ENCODE data around the gene ADGRD2.

The ADGRD2 gene

DNA sequence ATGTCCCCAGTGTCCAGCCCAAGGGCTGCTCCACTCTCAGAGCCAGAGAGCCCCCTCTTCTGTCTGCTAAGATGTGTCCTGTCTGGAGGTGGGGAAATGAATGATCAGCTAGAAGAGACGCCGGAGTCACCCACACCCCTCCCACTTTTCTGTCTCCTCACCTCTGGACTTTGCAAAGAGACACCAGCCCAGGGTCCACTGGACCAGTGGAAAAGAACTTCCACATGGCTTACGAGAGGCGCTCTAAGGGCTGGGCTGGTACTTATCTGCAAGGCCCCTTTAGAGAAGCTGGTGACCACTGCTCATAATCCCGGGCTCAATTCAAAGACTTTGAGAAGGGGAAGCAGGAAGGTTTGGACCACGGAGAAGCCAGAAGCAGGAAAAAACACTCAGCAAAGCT, 47.8 kb downstream of the ADGRD2 start:
- no peak for DNase-seq (ENCODE audit: low read depth)

DNA sequence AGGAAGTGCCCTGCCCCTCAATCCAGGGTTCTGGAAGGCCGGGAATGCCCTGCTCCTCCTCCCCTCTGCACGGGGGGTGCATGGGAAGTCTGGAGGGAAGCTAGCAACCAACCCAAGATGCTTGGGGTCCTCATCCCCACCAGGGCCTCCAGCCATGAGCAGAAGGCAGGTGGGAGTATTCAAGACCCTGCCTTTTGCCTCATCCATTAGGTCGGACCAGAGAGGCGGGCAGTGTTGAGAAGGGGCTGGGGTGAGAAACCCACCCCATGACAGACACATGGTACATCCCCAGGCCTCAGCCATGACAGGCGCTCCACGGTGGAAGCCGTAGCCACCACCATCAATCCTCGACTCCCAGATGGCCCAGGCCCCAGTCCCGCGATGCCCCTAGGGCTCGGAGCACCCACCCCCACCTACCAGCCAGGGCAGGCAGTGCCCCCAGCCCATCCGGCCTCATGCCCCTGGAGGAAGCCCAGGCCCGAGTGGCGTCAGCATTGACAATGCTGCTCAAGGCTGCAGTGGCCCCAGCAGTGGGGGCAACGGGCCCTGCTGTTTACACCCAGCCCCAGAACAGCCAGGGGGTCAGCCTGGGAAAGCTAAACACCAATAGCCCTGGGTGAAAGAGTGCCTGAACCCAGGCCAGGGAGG, 48.4 kb downstream of the ADGRD2 start:
- no peak for DNase-seq (ENCODE audit: low read depth)

DNA sequence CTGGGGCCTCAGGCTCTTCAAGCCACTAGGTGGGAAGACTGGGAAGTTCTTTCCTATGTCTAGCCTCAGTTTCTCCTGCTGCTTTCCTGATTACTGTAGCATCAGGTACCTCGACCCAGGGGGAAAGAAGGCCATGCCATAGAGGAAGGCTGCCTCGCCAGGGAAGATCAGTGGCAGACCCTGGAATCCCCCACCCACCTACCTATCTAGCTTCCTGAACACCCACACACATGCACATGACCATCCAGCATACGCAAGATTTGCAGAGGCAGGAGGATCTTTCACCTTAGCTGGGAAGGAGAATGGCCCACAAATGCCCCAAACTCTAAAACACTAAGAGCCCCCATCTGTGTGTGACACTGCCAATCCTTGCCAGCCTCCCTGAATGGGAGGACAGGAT, 49.0 kb downstream of the ADGRD2 start:
- no peak for DNase-seq (ENCODE audit: low read depth)

DNA sequence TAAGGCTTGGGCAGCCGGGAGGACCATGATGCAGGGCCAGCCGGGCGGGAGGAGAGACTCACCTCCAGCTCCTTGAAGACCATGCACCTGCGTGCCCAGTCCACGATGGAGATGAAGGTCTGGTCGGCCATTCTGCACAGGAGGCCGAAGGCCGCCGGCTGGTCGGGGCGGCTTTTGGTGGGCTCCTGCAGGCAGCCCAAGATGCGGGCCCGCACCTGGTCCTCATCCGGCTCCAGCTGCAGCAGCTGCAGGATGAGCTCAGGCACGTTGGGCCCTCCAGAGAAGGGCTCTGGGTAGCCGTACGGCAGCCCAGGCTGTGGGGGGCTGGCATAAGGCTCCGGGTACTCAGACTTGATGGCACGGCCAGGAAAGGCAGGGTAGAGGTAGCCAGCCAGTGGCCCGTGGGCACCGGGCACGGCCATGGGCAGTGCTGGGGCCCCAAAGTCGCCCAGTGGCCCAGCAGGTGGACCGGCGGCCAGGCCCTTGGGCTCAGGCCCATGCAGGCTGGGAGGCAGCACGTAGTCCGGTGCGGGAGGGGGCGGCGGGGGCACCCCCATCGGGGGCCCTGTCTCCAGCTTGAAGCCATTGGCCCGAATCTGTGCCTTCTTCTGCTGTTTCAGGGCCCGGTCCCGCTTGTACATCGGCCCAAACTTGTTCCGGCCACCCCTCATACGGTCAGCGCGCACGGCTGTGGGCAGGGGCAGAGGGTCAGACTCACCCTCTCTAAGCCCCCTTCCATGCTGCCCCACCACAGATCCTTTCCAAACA, 50.0 kb downstream of the ADGRD2 start:
- DNase-seq (ENCODE audit: low read depth) = no peak

DNA sequence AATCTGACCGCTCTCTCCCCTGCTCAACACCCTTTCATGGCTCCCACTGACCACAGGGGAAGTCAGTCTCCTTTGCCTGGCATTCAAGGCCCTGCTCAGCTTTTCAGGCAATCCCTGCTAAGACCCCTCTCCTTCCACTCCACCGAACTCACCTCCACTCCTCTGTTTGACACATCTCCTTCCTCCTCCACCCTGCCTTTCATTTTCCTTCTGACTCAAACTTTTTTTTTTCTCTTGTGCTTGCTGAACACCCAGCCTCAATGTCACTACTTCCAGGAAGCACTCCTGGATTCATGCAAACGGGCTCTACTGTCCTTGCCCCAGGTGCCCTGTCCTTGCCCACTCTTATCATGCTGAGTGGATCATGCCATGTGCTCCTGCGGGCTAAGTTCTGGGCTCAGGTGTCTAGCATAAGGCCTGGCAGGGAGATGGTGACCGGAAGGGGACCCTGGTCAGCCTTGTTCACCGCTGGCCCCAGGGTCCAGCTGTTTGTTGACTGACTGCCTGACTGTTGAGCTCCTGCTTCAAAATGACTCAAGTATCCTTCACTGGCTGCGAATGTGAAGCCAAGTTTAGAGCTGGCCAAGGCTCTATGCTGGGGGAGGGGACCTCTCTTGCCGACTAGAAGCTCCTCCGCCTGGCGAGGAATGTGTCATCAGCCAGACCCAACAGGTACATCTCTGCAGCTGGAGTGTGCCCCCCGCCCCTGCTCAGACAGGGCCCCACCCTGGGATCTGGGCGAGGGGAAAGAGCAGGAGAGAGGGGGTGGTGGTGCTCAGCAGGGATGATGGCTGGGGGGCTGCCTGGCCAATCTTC, 50.8 kb downstream of the ADGRD2 start:
- DNase-seq (ENCODE audit: low read depth) = no peak

DNA sequence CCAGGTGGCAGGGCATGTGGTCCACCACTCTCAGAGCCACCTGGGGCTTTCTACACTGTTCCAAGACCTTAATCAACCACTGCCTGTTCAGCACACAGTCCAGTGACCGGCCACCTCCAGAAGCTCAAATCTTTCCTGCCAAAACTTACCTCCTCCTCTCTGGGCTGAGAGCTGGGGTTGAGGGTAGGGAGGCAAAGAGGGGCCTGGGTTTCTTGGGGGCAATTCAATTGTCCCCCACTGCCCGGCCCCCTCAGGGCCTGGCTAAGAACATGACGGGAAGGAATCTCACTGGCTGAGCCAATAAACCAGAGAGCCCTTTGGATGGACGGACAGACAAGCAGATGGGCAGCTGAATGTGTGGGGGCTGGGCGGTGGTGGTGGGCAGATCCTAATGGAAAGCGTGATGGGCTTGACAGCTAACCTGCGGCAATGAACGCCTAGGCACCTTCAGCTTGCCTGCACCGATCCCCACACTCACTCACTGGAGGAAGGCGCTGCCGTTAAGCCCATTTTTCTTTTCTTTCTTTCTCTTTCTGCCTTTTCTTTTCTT, 51.6 kb downstream of the ADGRD2 start:
- DNase-seq (ENCODE audit: low read depth) = no peak

DNA sequence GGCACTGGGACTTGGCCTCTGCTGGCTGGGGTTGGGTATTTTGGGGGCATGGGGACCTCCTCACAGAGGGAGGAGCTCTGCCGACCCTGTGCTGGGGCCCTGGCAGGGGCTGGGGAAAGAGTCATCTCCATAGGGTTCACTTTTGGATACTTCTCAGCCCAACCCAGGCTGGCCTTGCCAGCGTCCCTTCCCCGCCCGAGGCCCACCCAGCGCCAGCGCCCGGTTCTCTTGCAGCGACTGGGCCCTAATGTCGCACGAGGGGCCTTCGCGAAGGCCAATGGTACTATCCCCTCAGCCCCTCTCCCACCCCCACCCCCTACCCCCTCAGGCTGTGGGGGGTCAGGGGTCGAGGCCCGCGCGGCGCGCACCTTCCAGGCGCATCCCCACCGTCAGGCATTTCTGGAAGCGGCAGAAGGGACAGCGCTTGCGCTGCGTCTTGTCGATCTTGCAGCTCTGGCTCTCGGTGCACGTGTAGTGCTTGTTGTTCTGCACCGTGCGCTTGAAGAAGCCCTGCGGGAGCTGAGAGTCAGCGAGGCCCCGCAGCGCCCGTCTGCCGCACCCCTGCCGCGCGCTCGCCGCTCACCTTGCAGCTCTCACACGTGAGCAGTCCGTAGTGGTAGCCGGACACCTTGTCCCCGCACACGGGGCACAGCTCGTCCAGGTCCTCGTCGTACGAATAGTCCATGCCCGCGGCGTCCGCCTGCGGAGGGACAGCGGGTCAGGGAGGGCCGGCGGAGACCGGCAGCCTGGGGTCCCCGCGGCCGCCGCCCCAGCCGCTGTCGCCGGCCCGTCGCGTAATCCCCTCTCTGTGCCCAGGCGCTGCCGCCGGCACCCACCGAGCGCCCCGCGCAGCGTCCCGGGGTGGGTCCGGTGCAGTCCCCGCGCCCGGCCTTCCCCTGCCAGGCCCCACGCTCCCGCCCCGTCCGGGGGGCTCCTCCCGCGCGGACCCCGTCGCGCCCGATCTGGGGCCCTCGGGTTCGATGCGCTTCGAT, 52.8 kb downstream of the ADGRD2 start:
- no peak for DNase-seq (ENCODE audit: low read depth)

DNA sequence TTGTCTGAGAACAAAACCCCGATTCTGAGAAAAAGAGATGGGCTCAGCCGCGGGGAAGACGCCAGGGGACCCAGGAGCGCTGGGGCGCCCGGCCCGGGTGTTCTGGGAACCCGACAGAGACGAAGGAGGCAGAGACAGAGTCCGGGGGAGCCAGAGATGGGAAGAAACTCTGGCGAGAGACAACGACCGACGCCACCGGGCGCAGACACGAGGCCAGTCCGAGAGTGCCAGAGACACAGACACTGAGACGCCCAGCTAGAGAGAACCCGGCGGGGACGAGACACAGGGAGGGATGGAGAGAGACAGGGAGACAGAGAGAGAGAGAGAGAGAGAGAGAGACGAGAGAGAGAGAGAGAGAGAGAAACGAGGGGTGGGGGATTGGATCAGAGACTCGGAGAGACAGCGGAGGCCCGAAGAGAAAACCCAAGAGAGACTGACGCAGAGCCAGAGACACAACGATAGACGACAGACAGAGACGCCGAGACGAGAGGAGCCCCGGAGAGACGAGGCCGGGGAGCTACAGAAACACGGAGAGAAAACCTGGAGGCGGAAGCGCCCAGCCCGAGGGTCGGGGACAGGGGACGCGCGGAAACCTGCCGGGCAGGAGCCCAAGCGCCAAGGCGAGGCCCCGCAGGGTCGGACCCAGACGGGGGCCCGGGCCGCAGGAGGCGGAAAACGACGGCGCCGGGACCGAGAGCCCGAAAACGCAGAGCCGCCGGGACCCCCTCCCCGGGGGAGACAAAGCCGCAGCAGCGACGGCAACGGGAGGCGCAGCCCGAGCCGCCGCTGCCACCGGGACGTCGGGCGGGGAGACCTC, 53.7 kb downstream of the ADGRD2 start:
- DNase-seq (ENCODE audit: low read depth) = no peak

DNA sequence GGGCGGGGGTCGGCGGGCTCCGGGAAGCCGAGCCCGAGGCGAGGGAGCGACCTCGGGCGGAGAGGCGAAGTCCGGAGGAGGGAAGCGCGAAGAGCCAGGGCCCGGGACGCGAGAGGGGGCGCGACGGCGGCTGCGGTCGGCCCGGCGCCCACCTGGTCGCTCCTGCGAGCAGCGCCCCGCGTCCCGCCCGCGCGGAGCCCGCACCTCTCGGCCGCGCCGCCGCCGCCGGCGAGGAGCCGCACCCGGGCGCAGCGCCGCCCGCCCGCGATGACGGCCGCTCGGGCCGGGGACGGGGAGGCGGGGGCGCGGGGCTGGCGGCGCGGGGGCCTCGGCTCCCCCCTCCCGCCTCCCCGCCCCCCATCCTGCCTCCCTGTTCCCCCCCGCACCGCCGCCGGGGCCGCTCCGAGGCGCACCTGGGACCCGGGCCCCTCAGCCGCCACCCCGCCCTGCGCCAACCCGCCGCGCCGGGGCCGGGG, 54.3 kb downstream of the ADGRD2 start:
- DNase-seq (ENCODE audit: low read depth) = no peak

DNA sequence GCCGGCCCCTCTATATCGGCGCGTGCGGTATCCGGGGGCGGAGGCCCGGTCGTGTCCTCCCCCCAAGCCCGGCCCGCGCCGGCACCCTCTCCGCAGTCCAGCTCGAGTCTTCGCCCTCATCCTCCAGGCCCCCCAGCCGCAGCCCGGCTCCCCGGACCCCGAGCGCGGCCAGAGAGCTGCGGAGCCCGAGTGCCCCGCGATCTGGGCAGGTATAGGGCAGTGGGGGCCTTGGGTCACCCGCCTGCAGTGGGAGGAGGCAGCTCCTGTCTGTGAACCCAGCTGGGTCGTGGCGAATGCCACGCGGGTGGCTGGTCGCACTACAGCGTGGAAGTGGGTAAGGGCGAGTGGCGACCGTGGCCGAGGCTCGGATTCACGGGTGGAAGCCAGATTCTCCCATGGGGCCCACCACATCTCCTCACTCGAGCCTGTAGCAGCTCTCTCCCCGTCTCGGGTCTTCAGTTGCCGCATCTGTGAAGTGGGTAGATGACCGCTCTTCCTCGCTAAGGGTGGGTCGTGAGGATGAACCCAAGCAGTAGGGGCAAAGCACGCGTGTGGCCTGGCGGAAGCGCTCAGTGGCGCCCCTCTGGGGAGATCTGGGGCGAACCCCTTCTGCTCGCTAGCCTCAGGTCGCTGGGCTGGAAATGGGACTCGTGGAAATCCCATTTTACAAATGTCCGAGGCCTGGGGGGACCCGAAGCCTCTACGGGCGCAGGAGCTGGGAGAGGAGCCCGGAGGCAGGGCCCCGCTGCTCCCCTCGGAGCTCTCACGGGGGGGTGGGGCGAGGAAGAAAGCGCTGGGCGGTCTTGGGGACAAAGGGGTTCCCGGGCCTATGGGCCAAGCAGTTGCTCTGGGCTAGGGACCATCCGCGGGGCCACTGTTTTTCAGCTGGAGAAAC, 55.0 kb downstream of the ADGRD2 start:
- DNase-seq (ENCODE audit: low read depth) = no peak

DNA sequence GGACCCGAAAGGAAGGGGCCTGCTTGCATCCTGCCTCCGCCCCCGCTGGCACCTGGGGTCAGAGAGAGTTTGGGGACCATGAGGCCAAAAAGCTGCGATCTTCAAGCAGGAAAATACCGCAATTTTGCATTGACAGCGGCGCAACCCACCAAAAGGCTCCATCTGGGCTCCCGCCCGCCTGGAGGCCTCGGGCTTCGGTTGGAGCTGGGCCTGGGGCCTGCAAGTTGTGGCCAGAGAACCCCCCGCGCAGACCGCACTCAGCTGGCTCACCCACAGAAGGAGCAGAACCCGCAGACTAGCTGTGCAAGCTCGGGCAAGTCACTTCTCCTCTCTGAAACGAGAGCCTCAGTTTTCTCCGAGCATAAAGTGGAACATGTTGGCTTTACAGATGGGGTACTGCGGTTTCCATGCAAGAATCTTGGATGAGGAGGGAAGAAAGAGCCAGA, 55.7 kb downstream of the ADGRD2 start:
- no peak for DNase-seq (ENCODE audit: low read depth)

DNA sequence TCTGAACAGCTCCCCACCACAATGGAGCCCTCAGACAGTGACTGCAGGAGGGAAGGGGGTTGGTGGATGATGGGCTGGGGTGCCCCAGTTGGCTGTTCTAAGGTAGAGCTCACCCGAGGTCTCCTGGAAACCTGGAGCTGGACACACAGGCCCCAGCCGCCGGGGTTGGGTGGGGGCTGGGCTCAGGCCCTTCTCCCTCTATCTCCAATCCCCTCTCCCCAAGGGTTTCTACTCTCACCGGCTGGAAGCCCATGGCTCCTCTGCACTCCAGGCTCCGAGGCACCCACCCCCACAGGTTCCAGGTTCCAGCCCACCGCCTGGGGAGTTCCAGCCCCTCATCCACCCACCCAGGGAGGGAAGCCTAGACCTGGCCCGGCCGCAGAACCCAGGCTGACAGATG, 56.2 kb downstream of the ADGRD2 start:
- DNase-seq (ENCODE audit: low read depth) = no peak

DNA sequence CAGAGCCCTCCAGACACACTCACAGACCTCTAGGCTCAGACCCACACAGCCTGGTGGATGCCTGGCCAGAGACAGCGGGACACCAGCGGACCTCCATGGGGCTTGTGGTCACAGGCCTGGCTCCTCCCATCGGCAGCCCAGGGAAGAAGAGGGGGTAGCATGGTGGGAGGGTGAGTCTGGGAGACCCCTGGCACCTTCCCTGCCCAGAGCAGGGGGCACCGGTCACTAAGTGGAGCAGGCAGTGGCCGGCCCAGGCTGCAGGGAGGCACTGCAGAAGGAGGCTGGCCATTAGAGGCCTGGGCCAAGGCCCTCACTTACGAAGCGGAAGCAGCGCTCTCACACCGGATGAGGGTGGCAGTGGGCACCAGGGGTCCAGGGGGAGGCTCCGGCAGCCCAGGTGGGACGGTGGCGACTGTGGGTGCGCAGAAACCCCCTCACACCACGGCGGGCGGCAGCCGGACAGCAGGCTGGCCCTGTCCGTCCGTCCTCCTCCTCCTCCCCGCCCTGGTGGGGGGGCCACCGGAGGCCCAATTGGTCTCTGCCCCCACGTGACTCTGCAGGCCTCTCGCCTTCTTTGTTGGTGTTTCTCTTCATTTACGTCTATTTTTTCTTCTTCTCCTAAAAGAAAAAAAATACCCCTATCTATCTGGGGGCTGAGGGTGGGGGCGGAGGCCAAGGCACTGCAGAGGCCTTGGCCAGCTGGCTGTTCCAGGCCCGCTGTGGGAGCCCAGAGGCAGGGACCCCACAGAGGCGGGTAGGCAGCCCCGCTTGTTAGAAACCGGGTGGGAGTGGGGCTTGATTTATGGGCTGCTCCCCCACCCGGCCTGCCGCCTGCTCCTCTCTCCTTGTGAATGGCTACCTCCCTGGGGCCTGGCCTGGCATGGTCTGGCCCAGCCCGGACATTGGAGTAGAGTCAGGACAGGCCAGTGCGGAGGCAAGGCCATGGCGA, 57.0 kb downstream of the ADGRD2 start, which contains the start of gene NR5A1:
TSS of gene NR5A1 (minus strand) at position 469 of the 949 bp plus-strand sequence. CDS start 4,004 bp downstream, outside the sequence.
- no peak for DNase-seq (ENCODE audit: low read depth)

DNA sequence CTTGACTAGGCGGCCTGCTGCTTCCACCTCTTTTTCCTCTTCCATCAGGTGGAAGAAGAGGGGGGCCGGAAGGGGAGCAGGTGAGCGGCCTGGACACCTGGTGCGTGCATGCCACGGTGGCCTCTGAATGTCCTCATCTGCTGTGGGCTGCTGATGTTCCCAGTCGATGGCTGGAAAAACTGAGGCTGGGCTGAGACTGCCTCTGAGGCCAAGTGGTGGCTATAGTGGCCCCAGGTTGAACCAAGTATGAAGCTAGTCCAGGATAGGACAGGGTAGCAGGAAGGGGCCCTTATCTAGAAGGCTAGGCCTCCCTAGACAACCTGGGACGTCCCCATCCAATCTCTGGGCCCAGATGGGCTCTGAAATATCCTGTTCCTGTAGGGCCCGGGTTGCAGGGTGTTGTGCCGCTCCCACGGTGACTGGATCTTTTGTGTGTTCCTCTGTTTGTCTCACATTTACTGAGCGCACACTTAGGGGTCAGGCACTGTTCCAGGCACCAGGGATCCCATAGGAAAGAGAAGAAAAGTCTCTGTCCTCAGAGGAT, 57.7 kb downstream of the ADGRD2 start:
- no peak for DNase-seq (ENCODE audit: low read depth)

DNA sequence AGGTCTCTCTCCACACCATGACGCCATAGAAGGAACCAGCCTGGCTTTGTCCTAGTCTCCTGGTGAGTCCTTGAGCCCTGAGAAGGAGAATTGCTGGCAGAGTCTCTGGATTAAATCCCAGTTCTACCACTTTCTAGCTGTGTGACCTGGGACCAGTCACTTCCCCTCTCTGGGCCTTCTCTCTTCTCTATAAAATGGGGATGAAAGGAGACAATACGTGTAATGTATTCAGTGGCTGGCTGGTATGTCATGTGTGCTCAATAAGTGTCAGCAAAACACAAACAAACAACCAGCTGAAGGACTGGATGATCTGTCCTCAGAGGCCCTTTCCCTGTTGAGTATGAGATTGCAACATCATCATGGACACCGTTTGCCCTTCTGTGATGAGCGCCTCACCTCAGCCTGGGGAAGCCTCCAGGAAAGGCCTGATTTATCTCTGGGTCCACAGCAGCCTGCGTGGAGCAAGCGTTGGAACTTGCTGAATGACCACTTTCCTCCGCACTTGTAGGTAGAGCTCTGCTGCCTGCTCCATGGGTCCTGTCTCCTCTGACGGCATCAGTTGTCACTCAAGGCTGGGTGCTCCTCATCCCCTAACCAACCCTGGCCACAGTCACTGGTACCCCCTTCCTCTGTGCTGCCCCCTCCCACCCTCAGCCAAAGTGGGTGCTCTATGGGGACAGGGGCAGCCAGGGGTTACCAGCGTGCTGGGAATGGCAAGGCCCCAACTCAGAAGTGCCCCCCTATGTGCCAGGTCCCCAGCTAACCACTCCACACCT, 60.6 kb downstream of the ADGRD2 start:
- no peak for DNase-seq (ENCODE audit: low read depth)

DNA sequence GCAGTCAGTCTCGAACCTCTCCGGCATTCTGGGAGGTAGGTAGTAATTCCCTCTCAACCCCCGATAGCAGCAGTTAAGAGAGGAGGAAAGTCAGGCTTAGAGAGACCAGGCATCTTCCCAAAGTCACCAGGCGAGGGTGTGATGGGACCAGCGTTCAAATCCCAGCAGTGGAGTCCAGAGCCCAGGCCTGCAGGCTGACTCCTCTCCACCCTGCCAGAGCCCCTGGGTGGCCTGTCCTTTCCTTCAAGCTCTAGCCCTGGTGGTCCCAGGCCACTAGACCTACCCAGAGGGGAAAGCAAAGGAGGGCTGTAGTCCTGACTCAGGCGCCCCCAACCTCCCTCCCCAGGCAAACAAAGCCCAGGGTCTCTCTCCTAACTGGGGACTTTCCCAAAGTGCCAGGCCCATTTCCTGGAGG, 61.2 kb downstream of the ADGRD2 start:
- no peak for DNase-seq (ENCODE audit: low read depth)
